Epithelial cell of proximal tubule (primary cell): ENCODE data around the gene HELQ. TPM values are rescaled to one million over a fixed set of nuclear protein-coding genes. Genes with fewer than 3 reads are reported as not detected.

Source experiments
- DNase-seq: peaks from one replicate; pipeline ENCODE4 v3.0.0-alpha.2; 2011; ENCODE audit warnings: low read depth
- H3K4me3 ChIP-seq: 2 replicates; pipeline ENCODE4 v1.5.1; 2011; ENCODE audit warnings: low read depth, mild to moderate bottlenecking, low read length
- total RNA-seq: library from RNA; depleted of rRNA; stranded (reverse); fragments of >200 nt; gene quantifications from 2 replicates; pipeline ENCODE4 v1.2.3, GENCODE V29; 2015
- TF ChIP-seq, protein P1 (sequence below): conservative IDR thresholded peaks from 2 replicates; pipeline ENCODE4 v1.5.1; 2012; ENCODE audit warnings: low read depth, mild to moderate bottlenecking, low read length

Gene HELQ
- total RNA-seq, 1 donor from 2014 or later = 5.8 TPM

DNA sequence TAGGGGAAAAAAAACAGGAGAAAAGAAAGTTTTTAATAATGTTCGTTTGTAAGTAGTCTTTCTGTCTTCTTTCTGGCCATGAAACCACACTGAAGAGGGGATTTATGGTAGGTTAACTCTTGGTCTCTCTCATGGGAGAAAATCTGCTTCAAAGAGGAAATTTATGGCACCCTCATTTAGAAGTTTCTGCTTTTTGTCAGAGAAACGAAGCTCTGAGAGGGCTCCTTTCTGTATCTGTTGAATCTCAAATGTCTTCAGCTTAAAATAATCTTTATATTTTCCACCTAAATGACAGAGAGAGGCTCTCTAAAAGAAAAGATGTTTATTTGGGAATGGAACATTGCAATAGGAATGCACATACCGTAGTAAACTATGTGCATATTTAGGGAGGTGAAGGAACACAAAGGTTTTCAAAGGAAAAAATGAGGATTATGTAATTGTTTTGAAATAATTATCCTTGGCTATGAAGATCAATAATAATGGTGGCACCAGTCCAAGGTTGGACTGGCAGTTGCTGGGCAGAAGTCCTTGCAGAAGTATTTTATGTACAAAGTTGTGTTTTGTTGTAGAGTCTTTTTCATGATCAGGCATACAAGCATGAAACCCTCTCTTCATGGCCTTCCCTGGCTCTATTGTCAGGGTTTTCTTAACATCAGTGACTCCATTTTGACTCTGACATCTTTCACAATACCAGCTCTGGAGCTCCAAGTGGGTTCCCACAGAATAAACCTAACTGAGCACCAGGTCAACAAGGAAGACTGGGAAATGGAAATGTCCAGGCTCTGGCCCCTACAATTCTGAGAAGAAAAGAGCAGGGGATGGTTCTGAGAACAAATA is 67.9 kb downstream of the HELQ start:
- TF ChIP-seq, protein P1, sequence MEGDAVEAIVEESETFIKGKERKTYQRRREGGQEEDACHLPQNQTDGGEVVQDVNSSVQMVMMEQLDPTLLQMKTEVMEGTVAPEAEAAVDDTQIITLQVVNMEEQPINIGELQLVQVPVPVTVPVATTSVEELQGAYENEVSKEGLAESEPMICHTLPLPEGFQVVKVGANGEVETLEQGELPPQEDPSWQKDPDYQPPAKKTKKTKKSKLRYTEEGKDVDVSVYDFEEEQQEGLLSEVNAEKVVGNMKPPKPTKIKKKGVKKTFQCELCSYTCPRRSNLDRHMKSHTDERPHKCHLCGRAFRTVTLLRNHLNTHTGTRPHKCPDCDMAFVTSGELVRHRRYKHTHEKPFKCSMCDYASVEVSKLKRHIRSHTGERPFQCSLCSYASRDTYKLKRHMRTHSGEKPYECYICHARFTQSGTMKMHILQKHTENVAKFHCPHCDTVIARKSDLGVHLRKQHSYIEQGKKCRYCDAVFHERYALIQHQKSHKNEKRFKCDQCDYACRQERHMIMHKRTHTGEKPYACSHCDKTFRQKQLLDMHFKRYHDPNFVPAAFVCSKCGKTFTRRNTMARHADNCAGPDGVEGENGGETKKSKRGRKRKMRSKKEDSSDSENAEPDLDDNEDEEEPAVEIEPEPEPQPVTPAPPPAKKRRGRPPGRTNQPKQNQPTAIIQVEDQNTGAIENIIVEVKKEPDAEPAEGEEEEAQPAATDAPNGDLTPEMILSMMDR = no peak
- H3K4me3 ChIP-seq = no peak overlapping the region
- no peak for DNase-seq

DNA sequence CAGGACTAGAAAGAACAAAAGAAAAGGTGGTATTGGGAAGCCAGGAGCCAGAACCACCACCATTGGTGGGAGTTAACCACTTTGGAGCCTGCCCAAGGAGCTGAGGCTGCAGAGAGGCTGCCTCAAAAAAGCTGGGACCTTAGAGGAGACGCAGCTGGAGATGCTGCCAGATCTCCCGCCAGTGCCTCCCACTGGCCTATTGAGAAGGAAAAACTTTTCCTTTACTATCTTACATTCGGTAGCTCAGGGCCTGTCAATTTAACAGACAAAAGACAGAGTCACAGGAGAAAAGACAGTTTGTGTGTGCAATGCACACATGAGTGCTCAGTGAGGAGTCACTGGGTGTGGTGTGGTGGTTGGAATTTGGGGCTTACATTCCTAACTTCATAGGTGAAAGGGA is 68.6 kb downstream of the HELQ start:
- peak; percentile 19 for DNase-seq
- no peak overlapping the region for H3K4me3 ChIP-seq
- TF ChIP-seq, protein P1 = no peak

DNA sequence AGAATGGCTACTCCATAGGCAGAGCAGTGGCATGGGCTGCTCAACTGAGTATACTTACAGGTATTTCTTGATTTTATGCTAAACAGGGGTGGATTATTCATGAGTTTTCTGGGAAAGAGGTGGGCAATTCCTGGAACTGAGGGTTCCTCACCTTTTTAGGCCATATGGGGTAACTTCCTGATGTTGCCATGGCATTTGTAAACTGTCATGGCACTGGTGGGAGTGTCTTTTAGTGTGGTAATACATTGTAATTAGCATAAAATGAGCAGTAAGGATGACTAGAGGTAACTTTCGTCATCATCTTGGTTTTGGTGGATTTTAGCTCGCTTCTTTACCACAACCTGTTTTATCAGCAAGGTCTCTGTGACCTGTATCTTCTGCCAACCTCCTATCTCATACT is 72.8 kb downstream of the HELQ start:
- TF ChIP-seq, protein P1 = no peak
- H3K4me3 ChIP-seq = no peak overlapping the region
- no peak for DNase-seq

DNA sequence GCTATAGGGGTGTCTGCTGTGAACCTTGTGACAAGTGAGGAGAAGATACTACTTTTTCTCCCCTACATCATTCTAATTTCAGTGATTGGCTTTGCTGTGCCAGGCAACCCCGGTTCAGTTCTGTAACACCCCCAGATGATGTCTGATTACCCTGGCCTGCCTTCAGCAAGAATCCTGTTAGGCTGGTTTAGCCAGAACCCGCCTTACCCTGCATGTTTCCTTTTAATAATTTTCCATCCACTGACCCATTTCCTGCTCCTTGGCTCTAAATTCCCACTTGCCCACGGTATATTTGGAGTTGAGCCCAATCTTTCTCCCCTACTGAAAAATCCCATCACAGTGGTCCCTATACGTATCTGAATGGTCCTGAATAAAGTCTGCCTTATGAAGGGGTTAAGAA is 74.5 kb downstream of the HELQ start:
- TF ChIP-seq, protein P1 = no peak
- no peak for DNase-seq
- H3K4me3 ChIP-seq = no peak overlapping the region

DNA sequence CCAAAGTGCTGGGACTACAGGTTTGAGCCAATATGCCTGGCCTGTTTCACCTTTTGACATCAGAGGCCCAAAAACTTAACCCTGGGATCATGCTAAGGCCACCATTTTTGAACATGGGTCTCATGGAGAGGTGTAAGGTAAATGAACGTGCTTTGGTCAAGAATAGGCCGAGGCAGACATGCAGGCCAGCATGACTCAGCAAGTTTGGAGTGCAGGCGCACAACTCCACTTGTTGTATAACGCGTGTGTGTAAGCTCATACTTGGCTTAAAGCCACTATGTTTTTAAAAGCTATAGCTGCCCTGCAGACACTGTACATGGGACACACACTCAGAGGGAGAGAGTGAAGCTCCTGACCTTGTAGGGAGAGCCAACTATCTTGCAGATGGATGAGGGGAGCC is 77.2 kb downstream of the HELQ start:
- H3K4me3 ChIP-seq = no peak overlapping the region
- DNase-seq = no peak
- TF ChIP-seq, protein P1 = no peak

DNA sequence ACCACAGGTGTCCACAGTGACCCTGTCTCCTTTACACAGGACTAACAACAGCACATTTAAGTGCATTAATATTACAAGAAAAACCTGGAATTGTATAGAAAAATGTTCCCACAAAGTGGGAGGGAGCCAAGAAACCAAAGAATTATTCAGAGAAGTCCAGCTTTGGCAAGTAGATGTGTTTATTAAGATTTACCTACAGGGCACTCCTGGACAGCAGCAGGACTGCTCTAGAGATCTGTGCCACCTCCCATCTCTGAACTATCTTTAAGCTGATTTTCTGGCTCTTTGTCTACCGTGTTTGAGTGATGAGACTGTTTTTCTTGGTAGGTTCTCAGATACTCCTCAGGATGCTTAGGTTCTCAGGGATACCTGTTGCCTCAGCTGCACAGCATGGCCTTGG is 82.7 kb downstream of the HELQ start:
- H3K4me3 ChIP-seq = no peak overlapping the region
- TF ChIP-seq, protein P1 = no peak
- no peak for DNase-seq

DNA sequence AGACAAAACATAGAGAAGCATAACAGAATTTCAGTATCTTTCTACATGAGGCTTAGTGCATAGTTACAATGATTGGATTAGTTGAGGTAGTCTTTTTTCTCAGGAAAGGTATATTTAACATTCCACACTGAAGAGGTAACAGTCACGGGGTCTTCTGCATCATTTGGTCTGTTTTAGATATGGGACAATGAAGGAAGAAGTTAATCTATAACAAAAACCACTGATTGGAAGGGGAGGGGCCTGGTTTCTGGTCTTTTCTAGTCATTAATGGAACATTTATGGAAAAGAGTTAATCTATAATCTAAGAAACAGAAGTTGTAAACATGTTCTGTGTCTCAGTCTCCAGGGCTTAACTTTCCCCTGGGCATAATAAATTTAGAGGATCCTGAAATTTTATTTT is 83.7 kb downstream of the HELQ start:
- peak; percentile 76 for DNase-seq
- no peak overlapping the region for H3K4me3 ChIP-seq
- TF ChIP-seq, protein P1 = no peak
